Activated B cell treated with CpG ODN at 0.5 μM for 24 hours (primary cell): Measurements from ENCODE around the gene MYLK2. TPM values are rescaled to one million over a fixed set of nuclear protein-coding genes. Genes with fewer than 3 reads are reported as not detected.

ENCODE experiments used
- ATAC-seq: fragments of 200-7000 bp; cut with Tn5 transposase; one replicate; pipeline ENCODE4 v1.10.0; 2021; ENCODE audit warnings: low read depth, mild to moderate bottlenecking, moderate library complexity
- CTCF ChIA-PET: fragments of 350-600 bp; sonication (Branson Sonifier 250); formaldehyde crosslinking; loops from one replicate; lab custom pipeline; 2021; ENCODE audit warnings: antibody characterized with exemption; lab: Charles Lee
- POLR2A ChIA-PET: fragments of 350-600 bp; sonication (Branson Sonifier 250); formaldehyde crosslinking; loops from one replicate; lab custom pipeline; 2021; ENCODE audit warnings: antibody characterized with exemption; lab: Charles Lee
- DNase-seq: peaks from one replicate; pipeline ENCODE4 v3.0.0; 2022
- H3K27ac Mint-ChIP-seq: one replicate; pipeline ENCODE4 v1.8.0; 2020; ENCODE audit warnings: mixed read lengths
- H3K27me3 Mint-ChIP-seq: one replicate; pipeline ENCODE4 v1.8.0; 2021; ENCODE audit warnings: mixed read lengths
- H3K36me3 Mint-ChIP-seq: one replicate; pipeline ENCODE4 v1.8.0; 2021; ENCODE audit warnings: low read depth, mixed read lengths
- H3K4me1 Mint-ChIP-seq: one replicate; pipeline ENCODE4 v1.8.0; 2021; ENCODE audit warnings: mixed read lengths
- H3K4me3 Mint-ChIP-seq: one replicate; pipeline ENCODE4 v1.8.0; 2020; ENCODE audit warnings: mild to moderate bottlenecking, mixed read lengths
- H3K9me3 Mint-ChIP-seq: one replicate; pipeline ENCODE4 v1.8.0; 2020; ENCODE audit warnings: mixed read lengths
- intact Hi-C: fragments of 100-400 bp; cut with micrococcal nuclease; formaldehyde crosslinking; loops from one replicate; pipeline ENCODE4 v1.15.1; 2024
- total RNA-seq: library from RNA; stranded (reverse); gene quantifications from 2 replicates; pipeline ENCODE4 v1.2.3, GENCODE V29; 2022
- TF ChIP-seq, protein P1 (sequence below): fragments of 200-600 bp; IDR thresholded peaks from one replicate; pipeline ENCODE4 v1.8.0; 2022; ENCODE audit warnings: antibody characterized with exemption, mild to moderate bottlenecking

The MYLK2 gene
- total RNA-seq, 1 donor from 2014 or later, result not detected

- H3K36me3 Mint-ChIP-seq, result no peaks in the 10 kb centered on the region
- CTCF ChIA-PET, result interaction anchor here (0.6 to 1.0 kb wide), 2 partner anchors 21 to 356 kb away, joined by 3 read pairs; no protein-coding TSS in a partner anchor
These were observed 3.6 kb upstream of the MYLK2 start for GRCh38 chr20:31815408-31816188.

GRCh38 chr20:31816221-31816620, 2.9 kb upstream of the MYLK2 start:
- H3K9me3 Mint-ChIP-seq, result no peaks in the 10 kb centered on the region
- H3K27ac Mint-ChIP-seq, result no peak overlapping the region
- DNase-seq, result no peak
- no peak for ATAC-seq
- no peak overlapping the region for H3K4me3 Mint-ChIP-seq
- no peaks in the 10 kb centered on the region for H3K4me1 Mint-ChIP-seq
- intact Hi-C loops, result no loop called here
- POLR2A ChIA-PET, result no interaction called here
- no peaks in the 10 kb centered on the region for H3K27me3 Mint-ChIP-seq
- TF ChIP-seq, protein P1, sequence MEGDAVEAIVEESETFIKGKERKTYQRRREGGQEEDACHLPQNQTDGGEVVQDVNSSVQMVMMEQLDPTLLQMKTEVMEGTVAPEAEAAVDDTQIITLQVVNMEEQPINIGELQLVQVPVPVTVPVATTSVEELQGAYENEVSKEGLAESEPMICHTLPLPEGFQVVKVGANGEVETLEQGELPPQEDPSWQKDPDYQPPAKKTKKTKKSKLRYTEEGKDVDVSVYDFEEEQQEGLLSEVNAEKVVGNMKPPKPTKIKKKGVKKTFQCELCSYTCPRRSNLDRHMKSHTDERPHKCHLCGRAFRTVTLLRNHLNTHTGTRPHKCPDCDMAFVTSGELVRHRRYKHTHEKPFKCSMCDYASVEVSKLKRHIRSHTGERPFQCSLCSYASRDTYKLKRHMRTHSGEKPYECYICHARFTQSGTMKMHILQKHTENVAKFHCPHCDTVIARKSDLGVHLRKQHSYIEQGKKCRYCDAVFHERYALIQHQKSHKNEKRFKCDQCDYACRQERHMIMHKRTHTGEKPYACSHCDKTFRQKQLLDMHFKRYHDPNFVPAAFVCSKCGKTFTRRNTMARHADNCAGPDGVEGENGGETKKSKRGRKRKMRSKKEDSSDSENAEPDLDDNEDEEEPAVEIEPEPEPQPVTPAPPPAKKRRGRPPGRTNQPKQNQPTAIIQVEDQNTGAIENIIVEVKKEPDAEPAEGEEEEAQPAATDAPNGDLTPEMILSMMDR, result no peak
- CTCF ChIA-PET, result interaction anchor here (1.0 kb wide), 1 partner anchor 20 kb away, joined by 3 read pairs; no protein-coding TSS in a partner anchor
- H3K36me3 Mint-ChIP-seq, result no peaks in the 10 kb centered on the region

More at GRCh38 chr20:31815408-31816188, 3.6 kb upstream of the MYLK2 start:
- TF ChIP-seq, protein P1, result no peak
- H3K4me1 Mint-ChIP-seq, result no peaks in the 10 kb centered on the region
- no peaks in the 10 kb centered on the region for H3K27me3 Mint-ChIP-seq
- POLR2A ChIA-PET, result no interaction called here
- DNase-seq (no peak), ATAC-seq (no peak)
- H3K27ac Mint-ChIP-seq, result no peak overlapping the region
- no peak overlapping the region for H3K4me3 Mint-ChIP-seq
- intact Hi-C loops, result no loop called here
- no peaks in the 10 kb centered on the region for H3K9me3 Mint-ChIP-seq

DNA sequence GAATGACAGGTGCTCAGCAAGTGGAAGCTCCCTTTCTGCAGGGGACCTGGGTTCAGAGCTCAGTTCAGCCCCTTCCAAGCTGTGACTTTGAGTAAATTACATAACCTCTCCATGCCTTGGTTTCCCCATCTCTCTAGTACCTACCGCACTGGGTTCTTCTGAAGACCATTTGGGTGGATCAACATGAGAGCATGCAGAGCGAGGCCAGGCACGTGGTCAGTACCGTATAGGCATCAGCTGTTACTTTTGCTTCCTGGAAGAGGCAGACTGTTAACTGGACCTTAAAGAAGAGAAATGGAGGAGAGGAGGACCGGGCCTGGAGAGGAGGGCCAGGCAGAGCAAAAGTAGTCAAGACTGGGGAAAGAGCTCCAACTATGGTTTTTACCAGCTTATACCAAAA, 1.7 kb upstream of the MYLK2 start:
- Mint-ChIP-seq H3K9me3 (no peaks in the 10 kb centered on the region), H3K4me3 (no peak overlapping the region), H3K36me3 (no peaks in the 10 kb centered on the region), H3K4me1 (no peaks in the 10 kb centered on the region), H3K27me3 (no peaks in the 10 kb centered on the region), H3K27ac (no peak overlapping the region)
- DNase-seq (no peak), ATAC-seq (no peak)
- ChIA-PET POLR2A (no interaction called here), CTCF (interaction anchor here (0.6 to 1.1 kb wide), 2 partner anchors 215 to 393 kb away, joined by 3 read pairs; no protein-coding TSS in a partner anchor)
- intact Hi-C loops, result no loop called here
- TF ChIP-seq, protein P1, result no peak

GRCh38 chr20:31818376-31818908, 714 bp upstream of the MYLK2 start:
- Mint-ChIP-seq H3K27ac (no peak overlapping the region), H3K4me3 (no peak overlapping the region), H3K9me3 (no peaks in the 10 kb centered on the region), H3K27me3 (no peaks in the 10 kb centered on the region), H3K4me1 (peaks cover 4% of the 10 kb centered on the region), H3K36me3 (no peaks in the 10 kb centered on the region)
- POLR2A ChIA-PET, result no interaction called here
- TF ChIP-seq, protein P1, result no peak
- DNase-seq (no peak), ATAC-seq (no peak)
- intact Hi-C loops, result no loop called here
- CTCF ChIA-PET, result interaction anchor here (0.9 to 1.1 kb wide), 2 partner anchors 28 to 214 kb away, joined by 3 to 4 read pairs; no protein-coding TSS in a partner anchor

- ChIA-PET CTCF (no interaction called here), POLR2A (no interaction called here)
- no peaks in the 10 kb centered on the region for H3K27me3 Mint-ChIP-seq
- no peak overlapping the region for H3K4me3 Mint-ChIP-seq
- H3K9me3 Mint-ChIP-seq, result no peaks in the 10 kb centered on the region
- TF ChIP-seq, protein P1, result no peak
- H3K4me1 Mint-ChIP-seq, result peaks cover 4% of the 10 kb centered on the region
- DNase-seq (no peak), ATAC-seq (no peak)
- H3K27ac Mint-ChIP-seq, result no peak overlapping the region
- intact Hi-C loops, result no loop called here
- no peaks in the 10 kb centered on the region for H3K36me3 Mint-ChIP-seq
These were observed 1.1 kb downstream of the MYLK2 start for GRCh38 chr20:31820228-31820627.
